ENCODE data around the gene VEGFB. TPM values are rescaled to one million over a fixed set of nuclear protein-coding genes. Genes with fewer than 3 reads are reported as not detected.

VEGFB gene
- total and polyA plus RNA-seq, 7 experiments from 2014 or later, result 12.9 to 99.5 (median 58.7) TPM

DNA sequence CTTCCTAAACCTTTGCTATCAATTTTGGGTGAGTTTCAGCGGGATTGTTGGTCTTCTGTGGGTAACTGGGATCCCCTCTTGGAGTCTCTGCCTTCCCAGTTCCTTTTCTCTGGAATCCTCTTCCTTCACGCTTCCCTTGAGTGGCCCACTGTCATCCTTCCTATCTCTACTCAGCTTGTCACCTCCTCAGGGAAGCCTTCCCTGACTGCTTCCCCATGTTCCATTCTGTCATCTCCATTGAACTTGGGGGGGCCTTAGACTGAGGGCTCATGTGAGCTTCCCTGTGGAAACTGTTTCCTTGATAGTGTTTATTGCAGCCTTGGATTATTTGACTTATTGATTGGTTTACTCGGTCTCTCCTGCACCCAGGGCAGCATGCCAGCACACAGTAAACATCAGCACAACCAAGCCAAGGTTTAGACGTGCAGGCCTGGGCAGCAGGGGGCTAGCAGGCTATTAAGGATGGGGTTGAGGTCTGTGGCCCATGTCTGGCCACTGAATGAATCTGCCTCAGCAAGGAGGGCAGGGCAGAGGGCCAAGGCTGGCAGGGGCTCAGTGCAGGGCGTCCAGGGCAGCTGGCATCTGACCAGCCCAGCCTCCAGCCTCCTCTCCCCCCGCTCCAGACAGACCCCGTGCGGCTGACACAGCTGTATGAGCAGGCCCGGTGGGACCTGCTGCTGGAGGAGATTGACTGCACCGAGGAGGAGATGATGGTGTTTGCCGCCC, 15.6 kb upstream of the VEGFB start:
- Histone ChIP-seq H3K9me3 (ENCODE audit: control insufficient read depth in 2 of 3, low read length in 3 of 3) (no peaks in the 10 kb centered on the region), H3K4me3 (ENCODE audit: low read length) (no peak overlapping the region), H3K36me3 (ENCODE audit: control insufficient read depth in 2 of 3, insufficient read depth in 3 of 3, low read length in 3 of 3) (peaks cover 7 to 78% (median 14%) of the 10 kb centered on the region in 3 experiments), H3K27ac (ENCODE audit: low read depth, low read length) (peak overlapping the region; percentile 16), H3K27me3 (ENCODE audit: control insufficient read depth in 2 of 2, insufficient read depth in 2 of 2, low read length in 2 of 2) (no peaks in the 10 kb centered on the region), H3K4me1 (ENCODE audit: control insufficient read depth in 2 of 2, insufficient read depth in 2 of 2, low read length in 2 of 2) (no peaks in the 10 kb centered on the region)
- peaks cover 0 to 20% (median 4%) of the 10 kb centered on the region in 5 donors for H3K36me3 Mint-ChIP-seq
- H3K4me1 Mint-ChIP-seq, result peaks cover 0 to 14% (median 8%) of the 10 kb centered on the region in 7 donors
- intact Hi-C loops (cut with micrococcal nuclease), result no loop called here
- H3K9me3 Mint-ChIP-seq, result no peaks in the 10 kb centered on the region
- ChIA-PET POLR2A (interaction anchor here (0.6 to 14.3 kb wide), 5 partner anchors 11 to 50 kb away, joined by 3 to 220 read pairs (median 5); partner anchors contain the start of gene FERMT3), CTCF (interaction anchor here (0.6 to 2.9 kb wide), 2 partner anchors 12 to 18 kb away, joined by 5 to 25 read pairs; partner anchors contain the start of gene FERMT3)
- DNase-seq, result no peak
- no peaks in the 10 kb centered on the region for H3K27me3 Mint-ChIP-seq
- ATAC-seq, result no peak
- H3K27ac Mint-ChIP-seq, result peak overlapping the region in 6 of 9 donors; percentile 26 to 82 (median 66)
- no peak overlapping the region for H3K4me3 Mint-ChIP-seq

DNA sequence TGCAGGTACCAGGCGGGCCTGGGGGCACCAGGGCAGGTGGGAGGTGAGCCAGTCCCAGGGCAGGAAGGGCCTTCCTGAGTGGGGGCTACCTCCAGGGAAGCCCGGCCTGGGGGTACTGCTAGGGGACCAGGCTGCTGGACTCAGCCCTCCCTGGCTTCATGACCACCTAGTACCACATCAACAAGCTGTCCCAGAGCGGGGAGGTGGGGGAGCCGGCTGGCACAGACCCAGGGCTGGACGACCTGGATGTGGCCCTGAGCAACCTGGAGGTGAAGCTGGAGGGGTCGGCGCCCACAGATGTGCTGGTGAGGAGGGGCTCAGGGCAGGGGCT, 15.1 kb upstream of the VEGFB start:
- POLR2A ChIA-PET, result interaction anchor here (1.0 to 14.3 kb wide), 3 partner anchors 12 to 27 kb away, joined by 3 to 220 read pairs (median 5); partner anchors contain the start of gene FERMT3
- H3K36me3 Mint-ChIP-seq, result peaks cover 0 to 19% (median 4%) of the 10 kb centered on the region in 5 donors

DNA sequence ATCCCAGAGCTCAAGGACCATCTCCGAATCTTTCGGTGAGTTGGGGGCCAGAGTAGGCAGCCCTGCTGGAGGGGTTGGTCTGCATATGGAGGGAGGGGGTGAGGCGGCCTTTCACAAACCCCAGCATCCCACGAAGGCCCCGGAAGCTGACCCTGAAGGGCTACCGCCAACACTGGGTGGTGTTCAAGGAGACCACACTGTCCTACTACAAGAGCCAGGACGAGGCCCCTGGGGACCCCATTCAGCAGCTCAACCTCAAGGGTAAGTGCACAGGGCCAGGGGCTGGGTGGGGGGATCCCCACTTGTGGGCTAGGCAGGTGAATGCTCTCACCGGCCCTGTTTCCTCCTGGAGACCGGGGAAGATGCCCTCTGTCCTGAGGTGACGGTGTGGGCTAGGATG, 14.6 kb upstream of the VEGFB start:
- no peaks in the 10 kb centered on the region for H3K27me3 Mint-ChIP-seq
- H3K4me3 Mint-ChIP-seq, result no peak overlapping the region
- H3K4me1 Mint-ChIP-seq, result peaks cover 0 to 12% (median 8%) of the 10 kb centered on the region in 7 donors
- no peaks in the 10 kb centered on the region for H3K9me3 Mint-ChIP-seq
- DNase-seq (no peak), ATAC-seq (no peak)
- intact Hi-C loops (cut with micrococcal nuclease), result no loop called here
- peaks cover 7 to 73% (median 14%) of the 10 kb centered on the region in 3 experiments for H3K36me3 ChIP-seq (ENCODE audit: control insufficient read depth in 2 of 3, insufficient read depth in 3 of 3, low read length in 3 of 3)
- H3K4me3 ChIP-seq (ENCODE audit: low read length), result no peak overlapping the region
- H3K36me3 Mint-ChIP-seq, result peaks cover 0 to 19% (median 4%) of the 10 kb centered on the region in 5 donors
- ChIA-PET POLR2A (interaction anchor here (1.4 to 14.3 kb wide), 2 partner anchors 12 to 26 kb away, joined by 5 to 220 read pairs; partner anchors contain the start of gene FERMT3), CTCF (interaction anchor here (0.6 kb wide), 1 partner anchor 13 kb away, joined by 5 read pairs; no protein-coding TSS in a partner anchor)
- H3K27ac Mint-ChIP-seq, result no peak overlapping the region
- peaks cover 0 to 2% of the 10 kb centered on the region in 2 donors for H3K4me1 ChIP-seq (ENCODE audit: control insufficient read depth in 2 of 2, insufficient read depth in 2 of 2, low read length in 2 of 2)
- H3K9me3 ChIP-seq (ENCODE audit: control insufficient read depth in 2 of 3, low read length in 3 of 3), result no peaks in the 10 kb centered on the region
- no peaks in the 10 kb centered on the region for H3K27me3 ChIP-seq (ENCODE audit: control insufficient read depth in 2 of 2, insufficient read depth in 2 of 2, low read length in 2 of 2)
- H3K27ac ChIP-seq (ENCODE audit: low read depth, low read length), result peak overlapping the region; percentile 16

More for the DNA sequence above, 15.1 kb upstream of the VEGFB start:
- DNase-seq (no peak), ATAC-seq (no peak)
- CTCF ChIA-PET, result interaction anchor here (0.6 kb wide), 2 partner anchors 13 to 17 kb away, joined by 5 read pairs; no protein-coding TSS in a partner anchor
- Histone ChIP-seq H3K4me1 (ENCODE audit: control insufficient read depth in 2 of 2, insufficient read depth in 2 of 2, low read length in 2 of 2) (no peaks in the 10 kb centered on the region), H3K9me3 (ENCODE audit: control insufficient read depth in 2 of 3, low read length in 3 of 3) (no peaks in the 10 kb centered on the region), H3K4me3 (ENCODE audit: low read length) (no peak overlapping the region), H3K36me3 (ENCODE audit: control insufficient read depth in 2 of 3, insufficient read depth in 3 of 3, low read length in 3 of 3) (peaks cover 7 to 77% (median 14%) of the 10 kb centered on the region in 3 experiments), H3K27me3 (ENCODE audit: control insufficient read depth in 2 of 2, insufficient read depth in 2 of 2, low read length in 2 of 2) (no peaks in the 10 kb centered on the region), H3K27ac (ENCODE audit: low read depth, low read length) (peak overlapping the region; percentile 16)
- intact Hi-C loops (cut with micrococcal nuclease), result no loop called here
- no peaks in the 10 kb centered on the region for H3K27me3 Mint-ChIP-seq
- H3K9me3 Mint-ChIP-seq, result no peaks in the 10 kb centered on the region
- H3K4me3 Mint-ChIP-seq, result no peak overlapping the region
- peaks cover 0 to 12% (median 8%) of the 10 kb centered on the region in 7 donors for H3K4me1 Mint-ChIP-seq
- H3K27ac Mint-ChIP-seq, result no peak overlapping the region

DNA sequence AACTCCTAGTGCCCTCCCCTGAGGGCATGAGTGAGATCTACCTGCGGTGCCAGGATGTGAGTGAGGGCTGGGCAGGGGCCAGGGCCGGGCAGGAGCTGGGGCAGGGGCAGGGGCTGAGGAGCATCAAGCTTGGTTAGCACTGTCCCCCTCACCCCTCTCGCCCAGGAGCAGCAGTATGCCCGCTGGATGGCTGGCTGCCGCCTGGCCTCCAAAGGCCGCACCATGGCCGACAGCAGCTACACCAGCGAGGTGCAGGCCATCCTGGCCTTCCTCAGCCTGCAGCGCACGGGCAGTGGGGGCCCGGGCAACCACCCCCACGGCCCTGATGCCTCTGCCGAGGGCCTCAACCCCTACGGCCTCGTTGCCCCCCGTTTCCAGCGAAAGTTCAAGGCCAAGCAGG, 14.1 kb upstream of the VEGFB start:
- Histone ChIP-seq H3K36me3 (ENCODE audit: control insufficient read depth in 2 of 3, insufficient read depth in 3 of 3, low read length in 3 of 3) (peaks cover 7 to 68% (median 14%) of the 10 kb centered on the region in 3 experiments), H3K4me3 (ENCODE audit: low read length) (no peak overlapping the region), H3K9me3 (ENCODE audit: control insufficient read depth in 2 of 3, low read length in 3 of 3) (no peaks in the 10 kb centered on the region), H3K27me3 (ENCODE audit: control insufficient read depth in 2 of 2, insufficient read depth in 2 of 2, low read length in 2 of 2) (no peaks in the 10 kb centered on the region), H3K27ac (ENCODE audit: low read depth, low read length) (no peak overlapping the region), H3K4me1 (ENCODE audit: control insufficient read depth in 2 of 2, insufficient read depth in 2 of 2, low read length in 2 of 2) (peaks cover 3 to 7% of the 10 kb centered on the region in 2 donors)
- Mint-ChIP-seq H3K9me3 (no peaks in the 10 kb centered on the region), H3K36me3 (peaks cover 0 to 15% (median 4%) of the 10 kb centered on the region in 5 donors), H3K27me3 (no peaks in the 10 kb centered on the region), H3K4me1 (peaks cover 0 to 15% (median 11%) of the 10 kb centered on the region in 7 donors), H3K27ac (no peak overlapping the region), H3K4me3 (no peak overlapping the region)
- intact Hi-C loops (cut with micrococcal nuclease), result no loop called here
- ChIA-PET CTCF (no interaction called here), POLR2A (interaction anchor here (1.4 to 14.3 kb wide), 2 partner anchors 13 to 26 kb away, joined by 5 to 220 read pairs; partner anchors contain the start of gene FERMT3)
- ATAC-seq, result no peak
- no peak for DNase-seq

DNA sequence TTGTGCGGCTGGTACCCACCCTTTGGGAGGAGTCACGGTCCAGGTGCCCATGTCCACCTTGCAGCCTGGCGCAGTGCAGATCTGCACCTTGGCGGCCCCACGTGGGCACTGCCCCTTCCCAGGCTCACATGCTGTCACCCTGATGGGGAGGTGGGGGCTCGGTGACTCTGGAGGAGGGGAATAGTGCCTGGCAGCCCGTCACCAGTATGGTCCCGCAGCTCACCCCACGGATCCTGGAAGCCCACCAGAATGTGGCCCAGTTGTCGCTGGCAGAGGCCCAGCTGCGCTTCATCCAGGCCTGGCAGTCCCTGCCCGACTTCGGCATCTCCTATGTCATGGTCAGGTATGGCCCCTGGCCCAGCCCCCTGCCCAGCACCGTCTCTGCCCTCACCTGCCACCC, 13.6 kb upstream of the VEGFB start:
- Mint-ChIP-seq H3K36me3 (peaks cover 0 to 15% (median 4%) of the 10 kb centered on the region in 5 donors), H3K27ac (no peak overlapping the region), H3K4me3 (no peak overlapping the region), H3K9me3 (no peaks in the 10 kb centered on the region), H3K27me3 (no peaks in the 10 kb centered on the region), H3K4me1 (peaks cover 0 to 17% (median 11%) of the 10 kb centered on the region in 7 donors)
- no peak overlapping the region for H3K27ac ChIP-seq (ENCODE audit: low read depth, low read length)
- H3K4me3 ChIP-seq (ENCODE audit: low read length), result no peak overlapping the region
- H3K27me3 ChIP-seq (ENCODE audit: control insufficient read depth in 2 of 2, insufficient read depth in 2 of 2, low read length in 2 of 2), result no peaks in the 10 kb centered on the region
- POLR2A ChIA-PET, result interaction anchor here (0.8 to 14.3 kb wide), 3 partner anchors 13 to 47 kb away, joined by 3 to 220 read pairs (median 5); partner anchors contain the start of gene FERMT3
- no peak for ATAC-seq
- no peak for DNase-seq
- intact Hi-C loops (cut with micrococcal nuclease), result no loop called here
- H3K36me3 ChIP-seq (ENCODE audit: control insufficient read depth in 2 of 3, insufficient read depth in 3 of 3, low read length in 3 of 3), result peaks cover 7 to 63% (median 14%) of the 10 kb centered on the region in 3 experiments
- H3K4me1 ChIP-seq (ENCODE audit: control insufficient read depth in 2 of 2, insufficient read depth in 2 of 2, low read length in 2 of 2), result peaks cover 7 to 11% of the 10 kb centered on the region in 2 donors
- H3K9me3 ChIP-seq (ENCODE audit: control insufficient read depth in 2 of 3, low read length in 3 of 3), result no peaks in the 10 kb centered on the region
- CTCF ChIA-PET, result no interaction called here

DNA sequence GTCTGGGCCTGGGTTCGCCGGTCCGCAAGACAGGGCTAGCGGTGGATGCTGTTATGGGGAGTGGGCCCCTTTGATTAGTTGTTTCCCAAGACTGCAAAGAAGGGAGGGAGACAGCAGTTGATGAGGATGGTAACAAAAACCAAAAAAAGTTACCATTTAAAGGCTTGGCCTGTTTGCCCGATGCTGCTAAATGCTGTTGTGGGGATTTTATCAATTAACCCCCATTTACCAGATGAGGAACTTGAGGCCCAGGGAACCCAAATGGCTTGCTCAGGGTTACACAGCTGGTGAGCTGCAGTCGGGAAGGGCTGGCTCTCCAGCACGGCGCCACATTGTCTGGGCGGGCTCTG, 11.8 kb upstream of the VEGFB start:
- CTCF ChIA-PET, result interaction anchor here (0.6 to 5.5 kb wide), 3 partner anchors 16 to 470 kb away, joined by 3 to 66 read pairs (median 4); partner anchors contain the start of gene FERMT3
- ATAC-seq, result no peak

More for the DNA sequence above, 11.8 kb upstream of the VEGFB start:
- intact Hi-C loops (cut with micrococcal nuclease), result no loop called here
- H3K9me3 Mint-ChIP-seq, result no peaks in the 10 kb centered on the region
- peaks cover 6 to 22% (median 19%) of the 10 kb centered on the region in 7 donors for H3K4me1 Mint-ChIP-seq
- Histone ChIP-seq H3K4me1 (ENCODE audit: control insufficient read depth in 2 of 2, insufficient read depth in 2 of 2, low read length in 2 of 2) (peaks cover 15 to 19% of the 10 kb centered on the region in 2 donors), H3K4me3 (ENCODE audit: low read length) (no peak overlapping the region), H3K36me3 (ENCODE audit: control insufficient read depth in 2 of 3, insufficient read depth in 3 of 3, low read length in 3 of 3) (peaks cover 7 to 53% (median 14%) of the 10 kb centered on the region in 3 experiments), H3K27me3 (ENCODE audit: control insufficient read depth in 2 of 2, insufficient read depth in 2 of 2, low read length in 2 of 2) (no peaks in the 10 kb centered on the region), H3K27ac (ENCODE audit: low read depth, low read length) (no peak overlapping the region), H3K9me3 (ENCODE audit: control insufficient read depth in 2 of 3, low read length in 3 of 3) (no peaks in the 10 kb centered on the region)
- POLR2A ChIA-PET, result interaction anchor here (0.7 to 14.3 kb wide), 2 partner anchors 13 to 15 kb away, joined by 3 to 220 read pairs; partner anchors contain the start of gene FERMT3
- DNase-seq, result no peak
- no peak overlapping the region for H3K4me3 Mint-ChIP-seq
- H3K27me3 Mint-ChIP-seq, result no peaks in the 10 kb centered on the region
- H3K27ac Mint-ChIP-seq, result peak overlapping the region in 1 of 9 donors; percentile 51
- peaks cover 0 to 11% (median 4%) of the 10 kb centered on the region in 5 donors for H3K36me3 Mint-ChIP-seq
